Measurements from ENCODE around the gene BRAF.

- TF ChIP-seq CTCF (IDR thresholded peaks at IDR 0.05), result no peak
- TF ChIP-seq POLR2A (IDR thresholded peaks at IDR 0.05), result no peak
Observed at GRCh38 chr7:140674356-140674800, 250.4 kb downstream of the BRAF start.

All from right lobe of liver (tissue), 4 donors.